ENCODE measurements around the gene HIF1A. TPM values are rescaled to one million over a fixed set of nuclear protein-coding genes. Genes with fewer than 3 reads are reported as not detected.

HIF1A gene
- total and polyA plus RNA-seq, 2 donors (not counting 3 experiments of a cell fraction or from before 2014, with no cell fraction given): 58.3 to 179 TPM

DNA sequence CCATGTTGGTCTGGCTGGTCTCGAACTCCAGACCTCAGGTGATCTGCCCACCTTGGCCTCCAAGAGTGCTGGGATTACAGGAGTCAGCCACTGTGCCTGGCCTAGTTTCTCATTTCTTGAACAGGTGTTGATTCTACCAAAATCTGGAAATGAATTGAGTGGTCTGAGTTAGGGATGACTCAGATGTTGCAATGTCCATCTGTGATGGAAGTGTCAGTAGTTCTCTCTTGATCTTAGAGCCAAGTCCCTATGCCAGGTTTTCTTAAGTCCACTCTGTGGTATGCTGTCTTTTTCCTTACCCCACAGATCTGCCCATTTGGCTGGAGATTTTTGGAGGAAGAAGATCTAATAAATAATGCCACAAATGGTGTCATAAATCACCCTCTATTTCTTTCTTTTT lies 79.5 kb downstream of the HIF1A start:
- Histone ChIP-seq H3K36me3 (ENCODE audit: control insufficient read depth in 2 of 2, extremely low read depth in 1 of 2, insufficient read depth in 2 of 2, low read length in 2 of 2) (peaks cover 15 to 29% of the 10 kb centered on the region in 2 experiments), H3K4me2 (ENCODE audit: insufficient read depth, low read length) (no peak overlapping the region), H3K9me1 (replicated peaks; ENCODE audit: control insufficient read depth, extremely low read depth, insufficient read depth, low read length) (no peaks in the 10 kb centered on the region), H3K27me3 (ENCODE audit: control insufficient read depth in 2 of 2, insufficient read depth in 2 of 2, low read length in 2 of 2) (no peaks in the 10 kb centered on the region), H2AFZ (ENCODE audit: low read depth, low read length) (no peak overlapping the region), H4K20me1 (replicated peaks; ENCODE audit: control insufficient read depth, extremely low read depth, insufficient read depth, low read length) (no peaks in the 10 kb centered on the region), H3K79me2 (ENCODE audit: control insufficient read depth, insufficient read depth, low read length) (peaks cover 1% of the 10 kb centered on the region), H3K4me3 (replicated peaks in 1 of 3; ENCODE audit: insufficient read depth in 1 of 3, low read depth in 1 of 3, low read length in 3 of 3) (no peak overlapping the region), H3K27ac (ENCODE audit: insufficient read depth, low read depth, low read length) (no peak overlapping the region), H3K4me1 (ENCODE audit: control insufficient read depth, extremely low read depth, insufficient read depth, low read length) (no peaks in the 10 kb centered on the region), H3K9me3 (replicated peaks; ENCODE audit: control insufficient read depth, insufficient read depth, low read length) (no peaks in the 10 kb centered on the region), H3K9ac (replicated peaks; ENCODE audit: extremely low read depth, insufficient read depth, low read length) (no peak overlapping the region)
- DNase-seq (ENCODE audit: low read depth, low spot score): no peak
- TF ChIP-seq GATA2 (IDR thresholded peaks at IDR 0.05; ENCODE audit: insufficient read depth, insufficient read length, low read depth, low read length): no peak
- TF ChIP-seq JUN (IDR thresholded peaks at IDR 0.05; ENCODE audit: borderline replicate concordance, insufficient read depth, insufficient read length, low read depth): no peak
- TF ChIP-seq MYC (IDR thresholded peaks at IDR 0.05; ENCODE audit: low read depth, low read length): no peak
- no peak for TF ChIP-seq EZH2 (IDR thresholded peaks at IDR 0.05; ENCODE audit: borderline replicate concordance, low read depth, low read length, severe bottlenecking)
- TF ChIP-seq, protein P1, sequence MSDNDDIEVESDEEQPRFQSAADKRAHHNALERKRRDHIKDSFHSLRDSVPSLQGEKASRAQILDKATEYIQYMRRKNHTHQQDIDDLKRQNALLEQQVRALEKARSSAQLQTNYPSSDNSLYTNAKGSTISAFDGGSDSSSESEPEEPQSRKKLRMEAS (IDR thresholded peaks at IDR 0.05; ENCODE audit: insufficient read depth, insufficient read length): no peak
- TF ChIP-seq POLR2A (IDR thresholded peaks at IDR 0.05; ENCODE audit: low read depth, low read length): no peak
- TF ChIP-seq, protein P2, sequence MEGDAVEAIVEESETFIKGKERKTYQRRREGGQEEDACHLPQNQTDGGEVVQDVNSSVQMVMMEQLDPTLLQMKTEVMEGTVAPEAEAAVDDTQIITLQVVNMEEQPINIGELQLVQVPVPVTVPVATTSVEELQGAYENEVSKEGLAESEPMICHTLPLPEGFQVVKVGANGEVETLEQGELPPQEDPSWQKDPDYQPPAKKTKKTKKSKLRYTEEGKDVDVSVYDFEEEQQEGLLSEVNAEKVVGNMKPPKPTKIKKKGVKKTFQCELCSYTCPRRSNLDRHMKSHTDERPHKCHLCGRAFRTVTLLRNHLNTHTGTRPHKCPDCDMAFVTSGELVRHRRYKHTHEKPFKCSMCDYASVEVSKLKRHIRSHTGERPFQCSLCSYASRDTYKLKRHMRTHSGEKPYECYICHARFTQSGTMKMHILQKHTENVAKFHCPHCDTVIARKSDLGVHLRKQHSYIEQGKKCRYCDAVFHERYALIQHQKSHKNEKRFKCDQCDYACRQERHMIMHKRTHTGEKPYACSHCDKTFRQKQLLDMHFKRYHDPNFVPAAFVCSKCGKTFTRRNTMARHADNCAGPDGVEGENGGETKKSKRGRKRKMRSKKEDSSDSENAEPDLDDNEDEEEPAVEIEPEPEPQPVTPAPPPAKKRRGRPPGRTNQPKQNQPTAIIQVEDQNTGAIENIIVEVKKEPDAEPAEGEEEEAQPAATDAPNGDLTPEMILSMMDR (IDR thresholded peaks at IDR 0.05; ENCODE audit: extremely low read depth in 1 of 2, insufficient read depth in 1 of 2, low read depth in 1 of 2, low read length in 2 of 2): no peak
- TF ChIP-seq POLR2AphosphoS5 (IDR thresholded peaks at IDR 0.05; ENCODE audit: insufficient read depth, low read depth, low read length): no peak
- TF ChIP-seq FOS (IDR thresholded peaks at IDR 0.05; ENCODE audit: borderline replicate concordance, insufficient read depth, low read length): no peak
- intact Hi-C loops (cut with micrococcal nuclease): no loop called here
- no TSS peak for BruUV-seq (replicated peaks)
- dilution Hi-C loops (cut with MboI; ENCODE audit: extremely low pct_ligation_motif_present, low sequenced_read_pairs): no loop called here
- CTCF ChIA-PET: interaction anchor here (0.9 kb wide), 1 partner anchor 13 kb away, joined by 4 read pairs; no protein-coding TSS in a partner anchor
- no peak for FAIRE-seq
- POLR2A ChIA-PET: no interaction called here
